Keratinocyte (primary cell): Measurements from ENCODE around the gene TMTC3. TPM values are rescaled to one million over a fixed set of nuclear protein-coding genes. Genes with fewer than 3 reads are reported as not detected.

ENCODE experiments used
- DNase-seq: peaks from one replicate; pipeline ENCODE4 v3.0.0-alpha.2; 2011; ENCODE audit warnings: low read depth, missing footprints, low spot score
- FAIRE-seq: peaks from 2 replicates; lab custom pipeline; 2011; peaks lifted over from hg19 to GRCh38; lab: Jason Lieb, UNC
- H2AFZ ChIP-seq: 2 replicates; pipeline ENCODE4 v1.6.0; 2012; ENCODE audit warnings: low read length, control low read depth, inconsistent platforms; ENCODE audit not compliant: control insufficient read depth
- H3K27ac ChIP-seq: 2 replicates; pipeline ENCODE4 v1.5.1; 2011; ENCODE audit warnings: low read length; ENCODE audit not compliant: control insufficient read depth, insufficient read depth
- H3K27me3 ChIP-seq: 3 replicates; pipeline ENCODE4 v1.6.0; 2011; ENCODE audit warnings: low read length; ENCODE audit not compliant: control insufficient read depth, insufficient read depth; ENCODE audit errors: extremely low read depth
- H3K36me3 ChIP-seq, 2 experiments: 2 replicates in 1 of 2; 3 replicates in 1 of 2; pipeline ENCODE4 v1.5.1; 2011; ENCODE audit warnings: low read length in 2 of 2, mild to moderate bottlenecking in 1 of 2; ENCODE audit not compliant: control insufficient read depth in 2 of 2, insufficient read depth in 2 of 2; ENCODE audit errors: extremely low read depth in 1 of 2
- H3K4me1 ChIP-seq: 3 replicates; pipeline ENCODE4 v1.5.1; 2011; ENCODE audit warnings: low read length; ENCODE audit not compliant: control insufficient read depth, insufficient read depth; ENCODE audit errors: extremely low read depth
- H3K4me2 ChIP-seq: 3 replicates; pipeline ENCODE4 v1.6.0; 2011; ENCODE audit warnings: low read depth, low read length; ENCODE audit not compliant: control insufficient read depth, insufficient read depth; ENCODE audit errors: extremely low read depth
- H3K4me3 ChIP-seq, 3 experiments: fragments of 200-600 bp in 1 of 3; sonication (generic) in 1 of 3; 2 replicates in 2 of 3; 3 replicates in 1 of 3; pipeline ENCODE4 v1.5.1; 2011 to 2016; ENCODE audit warnings: low read length in 3 of 3, mild to moderate bottlenecking in 3 of 3, control low read depth in 2 of 3, inconsistent platforms in 1 of 3, low read depth in 1 of 3, mixed read lengths in 1 of 3, mixed run types in 1 of 3, moderate library complexity in 1 of 3; ENCODE audit not compliant: control insufficient read depth in 2 of 3, insufficient read depth in 2 of 3; ENCODE audit errors: extremely low read depth in 1 of 3
- H3K79me2 ChIP-seq: 2 replicates; pipeline ENCODE4 v1.6.0; 2012; ENCODE audit warnings: low read length; ENCODE audit not compliant: control insufficient read depth, insufficient read depth
- H3K9ac ChIP-seq: 3 replicates; pipeline ENCODE4 v1.6.0; 2011; ENCODE audit warnings: low read length; ENCODE audit not compliant: control insufficient read depth, insufficient read depth; ENCODE audit errors: extremely low read depth
- H3K9me1 ChIP-seq: 3 replicates; pipeline ENCODE4 v1.6.0; 2011; ENCODE audit warnings: low read length; ENCODE audit not compliant: control insufficient read depth, insufficient read depth; ENCODE audit errors: extremely low read depth
- H3K9me3 ChIP-seq: 2 replicates; pipeline ENCODE4 v1.5.1; 2012; ENCODE audit warnings: low read depth, low read length; ENCODE audit not compliant: control insufficient read depth
- H4K20me1 ChIP-seq: 3 replicates; pipeline ENCODE4 v1.6.0; 2011; ENCODE audit warnings: low read length; ENCODE audit not compliant: control insufficient read depth, insufficient read depth; ENCODE audit errors: extremely low read depth
- EZH2 ChIP-seq: IDR thresholded peaks from one replicate; pipeline ENCODE4 v1.6.1; 2012; ENCODE audit warnings: inconsistent platforms, mild to moderate bottlenecking, low read length, moderate library complexity
- dilution Hi-C: fragments of 300-500 bp; cut with MboI; formaldehyde crosslinking; loops from one replicate; pipeline ENCODE4 v1.7.0; 2020; ENCODE audit warnings: low sequenced_read_pairs; ENCODE audit not compliant: extremely low pct_ligation_motif_present
- polyA plus RNA-seq, 5 experiments: library from polyadenylated mRNA; depleted of rRNA in 3 of 5; stranded (reverse) in 3 of 5; stranded (forward) in 1 of 5; unstranded in 1 of 5; fragments of >200 nt; gene quantifications; 1 replicate in 1 of 5; 2 replicates in 3 of 5; 3 replicates in 1 of 5; pipeline versions ENCODE4 v1.2.1 to v1.2.3, GENCODE V29; 2011 to 2012; ENCODE audit warnings: missing spikeins in 2 of 5, low read depth in 1 of 5, low replicate concordance in 1 of 5
- TF ChIP-seq, protein P1 (sequence below), 3 experiments: IDR thresholded peaks in 1 of 3; conservative IDR thresholded peaks in 1 of 3; optimal IDR thresholded peaks in 1 of 3; 2 replicates in 2 of 3; 3 replicates in 1 of 3; pipeline versions ENCODE3 to v1.5.1; 2011; ENCODE audit warnings: low read length in 3 of 3, mild to moderate bottlenecking in 3 of 3, moderate library complexity in 2 of 3, control low read depth in 1 of 3, inconsistent platforms in 1 of 3; ENCODE audit not compliant: insufficient read depth in 2 of 3; ENCODE audit errors: extremely low read depth in 1 of 3

The TMTC3 gene
- polyA plus RNA-seq, 1 donor (not counting 4 experiments of a cell fraction or from before 2014, with no cell fraction given): 35.1 TPM

DNA sequence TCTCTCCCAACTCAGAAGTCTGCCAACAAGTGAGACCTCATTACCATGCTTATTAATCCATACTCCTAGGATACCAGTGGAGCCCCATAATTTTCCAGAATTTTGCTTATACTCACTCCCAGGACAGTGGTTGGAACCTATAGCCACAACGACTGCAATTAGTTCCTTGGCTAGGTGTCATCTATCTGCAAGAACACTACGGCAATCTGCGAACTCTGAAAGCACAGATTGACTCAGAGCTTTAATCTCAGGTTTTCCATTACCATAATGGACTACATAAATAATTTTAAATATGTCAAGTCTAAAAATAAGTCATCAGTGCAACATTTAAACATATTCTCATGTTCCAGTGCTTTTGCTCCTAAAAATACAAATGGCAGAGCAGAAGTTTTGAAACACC is 33.4 kb downstream of the TMTC3 start:
- TF ChIP-seq EZH2: no peak
- TF ChIP-seq, protein P1, sequence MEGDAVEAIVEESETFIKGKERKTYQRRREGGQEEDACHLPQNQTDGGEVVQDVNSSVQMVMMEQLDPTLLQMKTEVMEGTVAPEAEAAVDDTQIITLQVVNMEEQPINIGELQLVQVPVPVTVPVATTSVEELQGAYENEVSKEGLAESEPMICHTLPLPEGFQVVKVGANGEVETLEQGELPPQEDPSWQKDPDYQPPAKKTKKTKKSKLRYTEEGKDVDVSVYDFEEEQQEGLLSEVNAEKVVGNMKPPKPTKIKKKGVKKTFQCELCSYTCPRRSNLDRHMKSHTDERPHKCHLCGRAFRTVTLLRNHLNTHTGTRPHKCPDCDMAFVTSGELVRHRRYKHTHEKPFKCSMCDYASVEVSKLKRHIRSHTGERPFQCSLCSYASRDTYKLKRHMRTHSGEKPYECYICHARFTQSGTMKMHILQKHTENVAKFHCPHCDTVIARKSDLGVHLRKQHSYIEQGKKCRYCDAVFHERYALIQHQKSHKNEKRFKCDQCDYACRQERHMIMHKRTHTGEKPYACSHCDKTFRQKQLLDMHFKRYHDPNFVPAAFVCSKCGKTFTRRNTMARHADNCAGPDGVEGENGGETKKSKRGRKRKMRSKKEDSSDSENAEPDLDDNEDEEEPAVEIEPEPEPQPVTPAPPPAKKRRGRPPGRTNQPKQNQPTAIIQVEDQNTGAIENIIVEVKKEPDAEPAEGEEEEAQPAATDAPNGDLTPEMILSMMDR (optimal IDR thresholded peaks at IDR 0.05 in 1 of 3, IDR thresholded peaks at IDR 0.05 in 1 of 3, conservative IDR thresholded peaks at IDR 0.05 in 1 of 3; ENCODE audit: extremely low read depth in 1 of 3, insufficient read depth in 2 of 3, low read length in 3 of 3): no peak
- dilution Hi-C loops: no loop called here
- H3K36me3 ChIP-seq: peaks cover 2 to 8% of the 10 kb centered on the region in 2 experiments

DNA sequence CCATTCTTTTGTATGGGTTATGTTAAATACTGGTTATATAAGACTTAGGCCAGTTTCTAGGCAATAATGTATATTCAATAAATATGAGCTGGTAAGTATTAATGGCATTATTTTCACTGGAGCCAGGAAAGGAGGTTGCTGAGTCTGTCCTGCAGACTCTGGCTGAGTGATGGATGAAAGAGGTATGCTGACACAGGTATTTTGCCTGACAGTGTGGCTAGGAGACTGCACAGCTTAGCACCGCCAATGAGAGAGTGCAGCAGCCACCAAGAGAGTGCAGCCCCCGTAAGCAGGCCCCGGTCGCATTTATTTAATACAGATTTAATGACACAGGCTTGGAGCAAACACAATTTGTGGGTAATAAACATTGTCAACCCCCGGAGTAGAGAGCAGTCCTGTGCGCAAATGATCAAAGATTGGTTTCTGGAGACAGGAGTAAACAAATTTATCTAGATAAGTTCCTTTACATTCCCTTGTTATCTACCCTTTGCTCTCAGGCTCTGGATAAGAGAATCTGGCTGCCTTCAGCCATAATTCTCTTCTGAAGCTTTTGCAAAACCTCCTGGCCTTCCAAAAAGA is 37.4 kb downstream of the TMTC3 start:
- Histone ChIP-seq H3K4me1 (no peaks in the 10 kb centered on the region), H3K9me3 (peaks cover 2% of the 10 kb centered on the region), H4K20me1 (no peaks in the 10 kb centered on the region), H3K36me3 (peaks cover 2 to 5% of the 10 kb centered on the region in 2 experiments), H3K79me2 (no peaks in the 10 kb centered on the region), H3K9ac (no peak overlapping the region), H3K4me2 (no peak overlapping the region), H3K27me3 (no peaks in the 10 kb centered on the region), H2AFZ (no peak overlapping the region), H3K9me1 (no peaks in the 10 kb centered on the region), H3K27ac (no peak overlapping the region), H3K4me3 (no peak overlapping the region)
- TF ChIP-seq, protein P1 (optimal IDR thresholded peaks at IDR 0.05 in 1 of 3, IDR thresholded peaks at IDR 0.05 in 1 of 3, conservative IDR thresholded peaks at IDR 0.05 in 1 of 3; ENCODE audit: extremely low read depth in 1 of 3, insufficient read depth in 2 of 3, low read length in 3 of 3): no peak
- no peak for TF ChIP-seq EZH2
- dilution Hi-C loops: no loop called here
- no peak for FAIRE-seq
- no peak for DNase-seq

More for the DNA sequence above, 33.4 kb downstream of the TMTC3 start:
- no peak overlapping the region for H3K27ac ChIP-seq
- H3K4me1 ChIP-seq: no peaks in the 10 kb centered on the region
- no peaks in the 10 kb centered on the region for H3K9me1 ChIP-seq
- no peak overlapping the region for H3K9ac ChIP-seq
- H3K27me3 ChIP-seq: no peaks in the 10 kb centered on the region
- no peaks in the 10 kb centered on the region for H4K20me1 ChIP-seq
- H3K9me3 ChIP-seq: no peaks in the 10 kb centered on the region
- no peak overlapping the region for H2AFZ ChIP-seq
- H3K4me3 ChIP-seq: no peak overlapping the region
- no peak overlapping the region for H3K4me2 ChIP-seq
- no peaks in the 10 kb centered on the region for H3K79me2 ChIP-seq
- FAIRE-seq: no peak
- DNase-seq: no peak
